Liver (tissue), 9 donors: ENCODE data around the gene CRACR2B. TPM values are rescaled to one million over a fixed set of nuclear protein-coding genes. Genes with fewer than 3 reads are reported as not detected.

Source experiments
- DNase-seq: peaks from one replicate; pipeline ENCODE4 v3.0.0-alpha.2; 2017; ENCODE audit warnings: low spot score
- H3K27ac ChIP-seq, 2 donors: one replicate each; pipeline ENCODE4 v1.7.0; 2013; ENCODE audit warnings: inconsistent platforms in 2 of 2, low read length in 2 of 2, control low read depth in 1 of 2, low read depth in 1 of 2, mild to moderate bottlenecking in 1 of 2
- H3K27me3 ChIP-seq, 4 donors: one replicate each; pipeline versions ENCODE4 v1.6.1 to v1.7.0; 2013; ENCODE audit warnings: low read length in 3 of 4, inconsistent platforms in 1 of 4, mild to moderate bottlenecking in 1 of 4, moderate library complexity in 1 of 4; ENCODE audit not compliant: control insufficient read depth in 4 of 4, insufficient read depth in 4 of 4
- H3K36me3 ChIP-seq, 4 donors: one replicate each; pipeline versions ENCODE4 v1.6.1 to v1.7.0; 2013; ENCODE audit warnings: low read length in 3 of 4, mild to moderate bottlenecking in 3 of 4, low read depth in 1 of 4, moderate library complexity in 1 of 4; ENCODE audit not compliant: control insufficient read depth in 4 of 4, insufficient read depth in 3 of 4
- H3K4me1 ChIP-seq, 4 donors: one replicate each; pipeline versions ENCODE4 v1.6.1 to v1.7.0; 2013; ENCODE audit warnings: low read length in 3 of 4, mild to moderate bottlenecking in 3 of 4, moderate library complexity in 1 of 4; ENCODE audit not compliant: control insufficient read depth in 4 of 4, insufficient read depth in 4 of 4
- H3K4me3 ChIP-seq, 3 donors: one replicate each; pipeline versions ENCODE4 v1.6.1 to v1.7.0; 2013; ENCODE audit warnings: low read length in 3 of 3, control low read depth in 1 of 3, low read depth in 1 of 3, mild to moderate bottlenecking in 1 of 3
- H3K9ac ChIP-seq, 2 donors: one replicate each; pipeline ENCODE4 v1.7.0; 2013; ENCODE audit warnings: low read length in 2 of 2, mild to moderate bottlenecking in 2 of 2, moderate library complexity in 2 of 2, control low read depth in 1 of 2, low read depth in 1 of 2
- H3K9me3 ChIP-seq, 4 donors: one replicate each; pipeline versions ENCODE4 v1.6.1 to v1.7.0; 2013; ENCODE audit warnings: low read length in 3 of 4; ENCODE audit not compliant: control insufficient read depth in 4 of 4
- ATF3 ChIP-seq: IDR thresholded peaks from 2 replicates; pipeline ENCODE4 v1.6.1; 2016; ENCODE audit warnings: antibody characterized with exemption
- EGR1 ChIP-seq, 2 donors: IDR thresholded peaks; 2 replicates each; pipeline ENCODE4 v1.6.1; 2016 to 2018; ENCODE audit warnings: antibody characterized with exemption in 2 of 2, low read depth in 2 of 2
- FOXA1 ChIP-seq: IDR thresholded peaks from 2 replicates; pipeline ENCODE4 v1.6.1; 2016; ENCODE audit warnings: antibody characterized with exemption
- FOXA2 ChIP-seq: IDR thresholded peaks from 2 replicates; pipeline ENCODE4 v1.6.1; 2016; ENCODE audit warnings: antibody characterized with exemption
- GABPA ChIP-seq, 2 donors: IDR thresholded peaks in 1 of 2; conservative IDR thresholded peaks in 1 of 2; 2 replicates each; pipeline ENCODE4 v1.6.1; 2016; ENCODE audit warnings: antibody characterized with exemption in 2 of 2, mild to moderate bottlenecking in 1 of 2, moderate library complexity in 1 of 2
- HNF4G ChIP-seq: IDR thresholded peaks from 2 replicates; pipeline ENCODE4 v1.6.1; 2016; ENCODE audit warnings: antibody characterized with exemption
- JUND ChIP-seq, 2 donors: IDR thresholded peaks; 2 replicates each; pipeline ENCODE4 v1.6.1; 2016; ENCODE audit warnings: antibody characterized with exemption in 2 of 2
- NR2F2 ChIP-seq: IDR thresholded peaks from 2 replicates; pipeline ENCODE4 v1.6.1; 2016; ENCODE audit warnings: antibody characterized with exemption
- RAD21 ChIP-seq, 2 donors: IDR thresholded peaks; 2 replicates each; pipeline ENCODE4 v1.6.1; 2016; ENCODE audit warnings: antibody characterized with exemption in 2 of 2, mild to moderate bottlenecking in 2 of 2
- REST ChIP-seq: IDR thresholded peaks from 2 replicates; pipeline ENCODE4 v1.6.1; 2016; ENCODE audit warnings: antibody characterized with exemption, mild to moderate bottlenecking
- RXRA ChIP-seq, 2 donors: IDR thresholded peaks; 2 replicates each; pipeline ENCODE4 v1.6.1; 2017 to 2018; ENCODE audit warnings: antibody characterized with exemption in 2 of 2, mild to moderate bottlenecking in 1 of 2
- SP1 ChIP-seq: IDR thresholded peaks from 2 replicates; pipeline ENCODE4 v1.6.1; 2018; ENCODE audit warnings: antibody characterized with exemption, mild to moderate bottlenecking
- TAF1 ChIP-seq: conservative IDR thresholded peaks from 2 replicates; pipeline ENCODE4 v1.6.1; 2016; ENCODE audit warnings: antibody characterized with exemption, mild to moderate bottlenecking
- ZBTB33 ChIP-seq: IDR thresholded peaks from 2 replicates; pipeline ENCODE4 v1.6.1; 2016; ENCODE audit warnings: antibody characterized with exemption
- WGBS: extraction: QIAGEN DNeasy Blood & Tissue Kit; methylation state at CpG from one replicate; pipeline ENCODE4 v1.1.7; 2013; 5-methylcytosine and 5-hydroxymethylcytosine counted together
- polyA plus RNA-seq, 2 donors: library from polyadenylated mRNA; stranded (reverse) in 1 of 2; unstranded in 1 of 2; fragments of 200-250 nt in 1 of 2; fragments of >200 nt in 1 of 2; fragmentation: Nextera tagmentation in 1 of 2; extraction: Ambion mirVana in 1 of 2; gene quantifications; one replicate each; pipeline versions ENCODE4 v1.2.1 to v1.2.3, GENCODE V29; 2013 to 2015
- total RNA-seq, 2 donors: library from RNA; depleted of rRNA; stranded (reverse); fragments of >200 nt; gene quantifications; one replicate each; pipeline ENCODE4 v1.2.3, GENCODE V29; 2014
- TF ChIP-seq, protein P1 (sequence below): fragments of 150-350 bp; IDR thresholded peaks from 2 replicates; pipeline ENCODE4 v1.5.1; 2017; ENCODE audit warnings: improper control_type of control experiment, low read depth, low read length; ENCODE audit not compliant: missing input control
- TF ChIP-seq, protein P2 (sequence below): IDR thresholded peaks from 2 replicates; pipeline ENCODE4 v1.6.1; 2016; ENCODE audit warnings: antibody characterized with exemption
- donor health status: healthy.
- donor health status: healthy.
- donor health status: healthy.
- donor health status: healthy.
- donor health status: healthy.

CRACR2B gene
- total and polyA plus RNA-seq, 4 donors = 0.14 to 2.9 (median 2.2) TPM

- no peak for DNase-seq
- no peak overlapping the region for H3K9ac ChIP-seq
- H3K36me3 ChIP-seq = no peaks in the 10 kb centered on the region
- H3K4me1 ChIP-seq = peaks cover 0 to 14% (median 5%) of the 10 kb centered on the region in 4 donors
- WGBS = 87% methylated on average over 15 of the region's 15 CpGs
- no peak overlapping the region for H3K4me3 ChIP-seq
- no peak overlapping the region for H3K27ac ChIP-seq
- no peaks in the 10 kb centered on the region for H3K9me3 ChIP-seq
- H3K27me3 ChIP-seq = peaks cover 0 to 3% (median 0%) of the 10 kb centered on the region in 4 donors
- TF ChIP-seq JUND (IDR thresholded peaks at IDR 0.05) (no peak), NR2F2 (no peak), RAD21 (IDR thresholded peaks at IDR 0.05) (no peak), FOXA1 (no peak), REST (no peak), SP1 (no peak), HNF4G (no peak), GABPA (IDR thresholded peaks at IDR 0.05 in 1 of 2, conservative IDR thresholded peaks at IDR 0.05 in 1 of 2) (no peak), EGR1 (IDR thresholded peaks at IDR 0.05; ENCODE audit: low read depth in 2 of 2) (no peak), ATF3 (no peak), TAF1 (no peak), FOXA2 (no peak), RXRA (IDR thresholded peaks at IDR 0.05) (no peak), ZBTB33 (no peak)
- TF ChIP-seq, protein P1, sequence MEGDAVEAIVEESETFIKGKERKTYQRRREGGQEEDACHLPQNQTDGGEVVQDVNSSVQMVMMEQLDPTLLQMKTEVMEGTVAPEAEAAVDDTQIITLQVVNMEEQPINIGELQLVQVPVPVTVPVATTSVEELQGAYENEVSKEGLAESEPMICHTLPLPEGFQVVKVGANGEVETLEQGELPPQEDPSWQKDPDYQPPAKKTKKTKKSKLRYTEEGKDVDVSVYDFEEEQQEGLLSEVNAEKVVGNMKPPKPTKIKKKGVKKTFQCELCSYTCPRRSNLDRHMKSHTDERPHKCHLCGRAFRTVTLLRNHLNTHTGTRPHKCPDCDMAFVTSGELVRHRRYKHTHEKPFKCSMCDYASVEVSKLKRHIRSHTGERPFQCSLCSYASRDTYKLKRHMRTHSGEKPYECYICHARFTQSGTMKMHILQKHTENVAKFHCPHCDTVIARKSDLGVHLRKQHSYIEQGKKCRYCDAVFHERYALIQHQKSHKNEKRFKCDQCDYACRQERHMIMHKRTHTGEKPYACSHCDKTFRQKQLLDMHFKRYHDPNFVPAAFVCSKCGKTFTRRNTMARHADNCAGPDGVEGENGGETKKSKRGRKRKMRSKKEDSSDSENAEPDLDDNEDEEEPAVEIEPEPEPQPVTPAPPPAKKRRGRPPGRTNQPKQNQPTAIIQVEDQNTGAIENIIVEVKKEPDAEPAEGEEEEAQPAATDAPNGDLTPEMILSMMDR = no peak
- TF ChIP-seq, protein P2, sequence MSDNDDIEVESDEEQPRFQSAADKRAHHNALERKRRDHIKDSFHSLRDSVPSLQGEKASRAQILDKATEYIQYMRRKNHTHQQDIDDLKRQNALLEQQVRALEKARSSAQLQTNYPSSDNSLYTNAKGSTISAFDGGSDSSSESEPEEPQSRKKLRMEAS = no peak
Measured at GRCh38 chr11:852762-853161, 25.0 kb downstream of the CRACR2B start.
